Effector memory CD4-positive, alpha-beta T cell (primary cell): ENCODE data around the gene ZYX.

Experiments used
- DNase-seq, 3 donors: peaks; one replicate each; pipeline ENCODE4 v3.0.0-alpha.2; 2020
- H3K27ac ChIP-seq: 2 replicates; pipeline ENCODE4 v1.7.0; 2013; ENCODE audit warnings: mild to moderate bottlenecking, low read length, moderate library complexity; ENCODE audit not compliant: insufficient read depth, poor library complexity, severe bottlenecking
- H3K27me3 ChIP-seq: replicated peaks from 2 replicates; pipeline ENCODE4 v1.7.0; 2013; ENCODE audit warnings: mild to moderate bottlenecking, low read length; ENCODE audit not compliant: insufficient read depth, control insufficient read depth, poor library complexity, severe bottlenecking
- H3K36me3 ChIP-seq: 2 replicates; pipeline ENCODE4 v1.7.0; 2013; ENCODE audit warnings: mild to moderate bottlenecking, low read length, moderate library complexity; ENCODE audit not compliant: control insufficient read depth, insufficient read depth
- H3K4me1 ChIP-seq: 2 replicates; pipeline ENCODE4 v1.7.0; 2013; ENCODE audit warnings: low read length, mild to moderate bottlenecking; ENCODE audit not compliant: control insufficient read depth, insufficient read depth, poor library complexity, severe bottlenecking
- H3K4me3 ChIP-seq: 2 replicates; pipeline ENCODE4 v1.7.0; 2013; ENCODE audit warnings: low read length, low read depth, mild to moderate bottlenecking; ENCODE audit not compliant: insufficient read depth, poor library complexity, severe bottlenecking
- H3K9me3 ChIP-seq: 2 replicates; pipeline ENCODE4 v1.7.0; 2013; ENCODE audit warnings: mild to moderate bottlenecking, low read length, moderate library complexity; ENCODE audit not compliant: control insufficient read depth

Gene ZYX

GRCh38 chr7:143375298-143376034, 5.7 kb upstream of the ZYX start:
- H3K27ac ChIP-seq: peak overlapping the region; percentile 71
- no peaks in the 10 kb centered on the region for H3K9me3 ChIP-seq
- H3K4me1 ChIP-seq: peaks cover 44% of the 10 kb centered on the region
- no peaks in the 10 kb centered on the region for H3K36me3 ChIP-seq
- peak overlapping the region; percentile 11 for H3K4me3 ChIP-seq
- no peaks in the 10 kb centered on the region for H3K27me3 ChIP-seq
- DNase-seq: peak; percentile 29 to 37 (median 37)

- no peaks in the 10 kb centered on the region for H3K36me3 ChIP-seq
- H3K4me3 ChIP-seq: no peak overlapping the region
- H3K9me3 ChIP-seq: no peaks in the 10 kb centered on the region
- no peak for DNase-seq
- H3K27me3 ChIP-seq: no peaks in the 10 kb centered on the region
- peaks cover 44% of the 10 kb centered on the region for H3K4me1 ChIP-seq
- H3K27ac ChIP-seq: peak overlapping the region; percentile 71
These were observed 4.7 kb upstream of the ZYX start for GRCh38 chr7:143376396-143376795.

- DNase-seq: no peak
- Histone ChIP-seq H3K27ac (peak overlapping the region; percentile 98), H3K4me1 (peaks cover 49% of the 10 kb centered on the region)
These were observed 1.4 kb upstream of the ZYX start for GRCh38 chr7:143379611-143380259.

GRCh38 chr7:143380260-143380645, 892 bp upstream of the ZYX start:
- H3K27me3 ChIP-seq: no peaks in the 10 kb centered on the region
- peak; percentile 68 to 76 (median 73) for DNase-seq
- peak overlapping the region; percentile 100 for H3K4me3 ChIP-seq
- H3K36me3 ChIP-seq: no peaks in the 10 kb centered on the region
- peaks cover 49% of the 10 kb centered on the region for H3K4me1 ChIP-seq
- H3K9me3 ChIP-seq: no peaks in the 10 kb centered on the region
- H3K27ac ChIP-seq: peak overlapping the region; percentile 98

More at GRCh38 chr7:143379611-143380259, 1.4 kb upstream of the ZYX start:
- H3K9me3 ChIP-seq: no peaks in the 10 kb centered on the region
- no peaks in the 10 kb centered on the region for H3K27me3 ChIP-seq
- peak overlapping the region; percentile 100 for H3K4me3 ChIP-seq
- H3K36me3 ChIP-seq: no peaks in the 10 kb centered on the region

- H3K27me3 ChIP-seq: no peaks in the 10 kb centered on the region
- H3K4me3 ChIP-seq: peak overlapping the region; percentile 100
- H3K9me3 ChIP-seq: no peaks in the 10 kb centered on the region
- H3K36me3 ChIP-seq: peaks cover under 1% of the 10 kb centered on the region
- peak overlapping the region; percentile 98 for H3K27ac ChIP-seq
- peaks cover 49% of the 10 kb centered on the region for H3K4me1 ChIP-seq
- DNase-seq: no peak
These were observed 431 bp downstream of the ZYX start for GRCh38 chr7:143381427-143382125.

- Histone ChIP-seq H3K4me1 (peaks cover 51% of the 10 kb centered on the region), H3K36me3 (peaks cover 5% of the 10 kb centered on the region), H3K27ac (peak overlapping the region; percentile 98), H3K4me3 (peak overlapping the region; percentile 100), H3K9me3 (no peaks in the 10 kb centered on the region), H3K27me3 (no peaks in the 10 kb centered on the region)
- DNase-seq: no peak
These were observed 1.1 kb downstream of the ZYX start for GRCh38 chr7:143382126-143382790.

- peaks cover 12% of the 10 kb centered on the region for H3K36me3 ChIP-seq
- peak overlapping the region; percentile 100 for H3K4me3 ChIP-seq
- DNase-seq: no peak
- peak overlapping the region; percentile 98 for H3K27ac ChIP-seq
- H3K9me3 ChIP-seq: no peaks in the 10 kb centered on the region
- H3K4me1 ChIP-seq: peaks cover 51% of the 10 kb centered on the region
- H3K27me3 ChIP-seq: no peaks in the 10 kb centered on the region
These were observed 1.9 kb downstream of the ZYX start for GRCh38 chr7:143382791-143383641.

- Histone ChIP-seq H3K27ac (peak overlapping the region; percentile 22), H3K36me3 (peaks cover 18% of the 10 kb centered on the region), H3K9me3 (no peaks in the 10 kb centered on the region), H3K4me1 (peaks cover 51% of the 10 kb centered on the region), H3K4me3 (no peak overlapping the region), H3K27me3 (no peaks in the 10 kb centered on the region)
- no peak for DNase-seq
These were observed 2.5 kb downstream of the ZYX start for GRCh38 chr7:143383642-143383957.

GRCh38 chr7:143384148-143384547, 3.0 kb downstream of the ZYX start:
- Histone ChIP-seq H3K9me3 (no peaks in the 10 kb centered on the region), H3K4me1 (peaks cover 48% of the 10 kb centered on the region), H3K27me3 (no peaks in the 10 kb centered on the region), H3K36me3 (peaks cover 23% of the 10 kb centered on the region), H3K4me3 (no peak overlapping the region), H3K27ac (peak overlapping the region; percentile 22)
- no peak for DNase-seq
